Measurements from ENCODE around the gene VPS25. TPM values are rescaled to one million over a fixed set of nuclear protein-coding genes. Genes with fewer than 3 reads are reported as not detected.
A peak's percentile ranks its signal among the peaks of the same experiment; 100 is the strongest.

The VPS25 gene
- total and polyA plus RNA-seq, 9 of the 15 experiments (the other 6 are each of a cell fraction or from before 2014, with no cell fraction given): 123 to 352 (median 180) TPM

- TF ChIP-seq RNF2 (IDR thresholded peaks at IDR 0.05): peak; percentile 83
- TF ChIP-seq ZNF57 (CRISPR knock-in tag; IDR thresholded peaks at IDR 0.05): no peak
- no peak for TF ChIP-seq CBFB (CRISPR knock-in tag; IDR thresholded peaks at IDR 0.05)
- no peak for TF ChIP-seq KHSRP (IDR thresholded peaks at IDR 0.05)
- TF ChIP-seq OTX1 (CRISPR knock-in tag; IDR thresholded peaks at IDR 0.05): no peak
- no peak for TF ChIP-seq SMAD3 (CRISPR knock-in tag; conservative IDR thresholded peaks at IDR 0.05)
- no peak for TF ChIP-seq ZNF146 (CRISPR knock-in tag; IDR thresholded peaks at IDR 0.05; ENCODE audit: unreplicated experiment)
- TF ChIP-seq, protein P1, sequence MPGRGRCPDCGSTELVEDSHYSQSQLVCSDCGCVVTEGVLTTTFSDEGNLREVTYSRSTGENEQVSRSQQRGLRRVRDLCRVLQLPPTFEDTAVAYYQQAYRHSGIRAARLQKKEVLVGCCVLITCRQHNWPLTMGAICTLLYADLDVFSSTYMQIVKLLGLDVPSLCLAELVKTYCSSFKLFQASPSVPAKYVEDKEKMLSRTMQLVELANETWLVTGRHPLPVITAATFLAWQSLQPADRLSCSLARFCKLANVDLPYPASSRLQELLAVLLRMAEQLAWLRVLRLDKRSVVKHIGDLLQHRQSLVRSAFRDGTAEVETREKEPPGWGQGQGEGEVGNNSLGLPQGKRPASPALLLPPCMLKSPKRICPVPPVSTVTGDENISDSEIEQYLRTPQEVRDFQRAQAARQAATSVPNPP (IDR thresholded peaks at IDR 0.05; ENCODE audit: borderline replicate concordance, insufficient read depth, insufficient read length): no peak
- no peak for TF ChIP-seq KAT7 (CRISPR knock-in tag; IDR thresholded peaks at IDR 0.05; ENCODE audit: borderline replicate concordance)
- no peak for TF ChIP-seq SMAD2 (IDR thresholded peaks at IDR 0.05; ENCODE audit: low read depth, low read length)
- TF ChIP-seq ZFP1 (CRISPR knock-in tag; IDR thresholded peaks at IDR 0.05): no peak
- no peak for TF ChIP-seq TCF7 (IDR thresholded peaks at IDR 0.05; ENCODE audit: borderline replicate concordance)
- TF ChIP-seq BDP1 (IDR thresholded peaks at IDR 0.05; ENCODE audit: insufficient read depth, insufficient read length): no peak
- TF ChIP-seq HDGF (IDR thresholded peaks at IDR 0.05): no peak
- TF ChIP-seq SMC3 (conservative IDR thresholded peaks at IDR 0.05; ENCODE audit: insufficient read depth, low read depth, low read length): no peak
- peak; percentile 79 for TF ChIP-seq CTBP1 (IDR thresholded peaks at IDR 0.05; ENCODE audit: borderline replicate concordance)
- 0 out of 2 replicates have a peak, but pooled peaks have one; percentile 31 for TF ChIP-seq ZNF232 (CRISPR knock-in tag; IDR thresholded peaks at IDR 0.05)
- no peak for TF ChIP-seq SAFB (IDR thresholded peaks at IDR 0.05; ENCODE audit: borderline replicate concordance, low read depth, low read length)
- peak; percentile 90 to 98 for TF ChIP-seq FOXA3 (CRISPR knock-in tag; conservative IDR thresholded peaks at IDR 0.05 in 1 of 2, IDR thresholded peaks at IDR 0.05 in 1 of 2)
- TF ChIP-seq HDAC1 (IDR thresholded peaks at IDR 0.05): 0 out of 4 replicates have a peak, but pooled peaks of 1 of the 2 experiments have one; percentile 36
- TF ChIP-seq YY1 (IDR thresholded peaks at IDR 0.05; ENCODE audit: borderline replicate concordance in 1 of 3, control insufficient read depth in 1 of 3, extremely low read depth in 1 of 3, insufficient read depth in 3 of 3, insufficient read length in 1 of 3, insufficient replicate concordance in 2 of 3, low read depth in 1 of 3, low read length in 2 of 3): peak in 2 of 3 experiments; percentile 28 to 54
- 0 out of 2 replicates have a peak, but pooled peaks have one; percentile 53 for TF ChIP-seq GATAD2A (IDR thresholded peaks at IDR 0.05)
- no peak; the same call in 1 of the 2 replicates for TF ChIP-seq SOX6 (IDR thresholded peaks at IDR 0.05)
- TF ChIP-seq LEF1 (IDR thresholded peaks at IDR 0.05): no peak
- TF ChIP-seq, protein P2, sequence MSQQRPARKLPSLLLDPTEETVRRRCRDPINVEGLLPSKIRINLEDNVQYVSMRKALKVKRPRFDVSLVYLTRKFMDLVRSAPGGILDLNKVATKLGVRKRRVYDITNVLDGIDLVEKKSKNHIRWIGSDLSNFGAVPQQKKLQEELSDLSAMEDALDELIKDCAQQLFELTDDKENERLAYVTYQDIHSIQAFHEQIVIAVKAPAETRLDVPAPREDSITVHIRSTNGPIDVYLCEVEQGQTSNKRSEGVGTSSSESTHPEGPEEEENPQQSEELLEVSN (IDR thresholded peaks at IDR 0.05; ENCODE audit: borderline replicate concordance in 1 of 2, extremely low read depth in 1 of 2, insufficient read depth in 1 of 2, insufficient read length in 1 of 2, low read depth in 1 of 2, low read length in 1 of 2, poor library complexity in 1 of 2, severe bottlenecking in 1 of 2): peak; percentile 100
- no peak for TF ChIP-seq XRCC4 (IDR thresholded peaks at IDR 0.05; ENCODE audit: extremely low read depth, insufficient read depth, insufficient read length)
- TF ChIP-seq ZNF23 (CRISPR knock-in tag; IDR thresholded peaks at IDR 0.05): no peak
- TF ChIP-seq PTTG1 (tag; IDR thresholded peaks at IDR 0.05; ENCODE audit: low read depth): no peak
- no peak for TF ChIP-seq HNRNPK (IDR thresholded peaks at IDR 0.05; ENCODE audit: low read depth, low read length, poor library complexity, severe bottlenecking)
Observed at GRCh38 chr17:42744806-42745617, 28.2 kb upstream of the VPS25 start, which contains the start of gene EZH1 (continued).
